HCT116 (cell line): ENCODE measurements around the gene FXYD4.

ENCODE experiments used
- ATF3 ChIP-seq: IDR thresholded peaks from 2 replicates; pipeline ENCODE4 v1.6.1; 2012
- CEBPB ChIP-seq: IDR thresholded peaks from 2 replicates; pipeline ENCODE4 v1.6.1; 2012; ENCODE audit warnings: low read depth
- CTCF ChIP-seq, 3 experiments: fragments of 200-600 bp in 1 of 3; sonication (generic) in 1 of 3; IDR thresholded peaks in 2 of 3; conservative IDR thresholded peaks in 1 of 3; 2 replicates each; pipeline ENCODE4 v1.5.1; 2012 to 2017; ENCODE audit warnings: low read depth in 2 of 3, low read length in 2 of 3, antibody characterized with exemption in 1 of 3, borderline replicate concordance in 1 of 3, control low read depth in 1 of 3, mild to moderate bottlenecking in 1 of 3, mixed read lengths in 1 of 3, mixed run types in 1 of 3, moderate library complexity in 1 of 3; ENCODE audit not compliant: insufficient read depth in 1 of 3
- JUND ChIP-seq: IDR thresholded peaks from 2 replicates; pipeline ENCODE4 v1.6.1; 2012
- MAX ChIP-seq: IDR thresholded peaks from 2 replicates; pipeline ENCODE4 v1.6.1; 2012
- POLR2A ChIP-seq: IDR thresholded peaks from 2 replicates; pipeline ENCODE4 v1.7.0; 2011; ENCODE audit warnings: borderline replicate concordance; ENCODE audit not compliant: insufficient read depth, insufficient read length; ENCODE audit errors: extremely low read depth
- POLR2AphosphoS5 ChIP-seq: IDR thresholded peaks from 2 replicates; pipeline ENCODE4 v1.6.1; 2011; ENCODE audit warnings: mild to moderate bottlenecking, low read depth, low read length, moderate library complexity
- ZBTB33 ChIP-seq: IDR thresholded peaks from 2 replicates; pipeline ENCODE4 v1.6.1; 2011; ENCODE audit warnings: mild to moderate bottlenecking, low read length, moderate library complexity; ENCODE audit not compliant: insufficient replicate concordance; ENCODE audit errors: extremely low read depth
- ZNF274 ChIP-seq: fragments of 200-500 bp; sonication (Bioruptor generic); IDR thresholded peaks from 2 replicates; pipeline ENCODE4 v1.6.1; 2014; ENCODE audit warnings: mild to moderate bottlenecking, low read depth, low read length, inconsistent platforms

- TF ChIP-seq POLR2A (no peak), ZNF274 (no peak), CTCF (IDR thresholded peaks at IDR 0.05 in 2 of 3, conservative IDR thresholded peaks at IDR 0.05 in 1 of 3; ENCODE audit: borderline replicate concordance in 1 of 3, insufficient read depth in 1 of 3, low read depth in 2 of 3, low read length in 2 of 3) (no peak), JUND (no peak), POLR2AphosphoS5 (no peak), MAX (no peak), ATF3 (no peak), ZBTB33 (no peak), CEBPB (no peak)
Observed at GRCh38 chr10:43350686-43351085, 20.8 kb upstream of the FXYD4 start.
